Mesenchymal stem cell (in vitro differentiated cells and primary cell): ENCODE measurements around the gene NOL6.

Source experiments
- DNase-seq: peaks from one replicate; pipeline ENCODE4 v3.0.0-alpha.2; 2013
- H2AFZ ChIP-seq: one replicate; pipeline ENCODE4 v1.6.1; 2013; ENCODE audit warnings: low read depth, mild to moderate bottlenecking, control low read depth, inconsistent platforms, low read length, moderate library complexity
- H2AK5ac ChIP-seq: 2 replicates; pipeline ENCODE4 v1.6.1; 2013; ENCODE audit warnings: low read length, moderate library complexity, mild to moderate bottlenecking, inconsistent platforms; ENCODE audit not compliant: severe bottlenecking
- H2BK120ac ChIP-seq: one replicate; pipeline ENCODE4 v1.6.1; 2013; ENCODE audit warnings: low read depth, mild to moderate bottlenecking, inconsistent platforms, low read length, moderate library complexity
- H2BK12ac ChIP-seq, 2 experiments: one replicate each; pipeline ENCODE4 v1.6.1; 2013; ENCODE audit warnings: inconsistent platforms in 2 of 2, low read length in 2 of 2, mild to moderate bottlenecking in 2 of 2, moderate library complexity in 2 of 2, control low read depth in 1 of 2
- H2BK15ac ChIP-seq: one replicate; pipeline ENCODE4 v1.6.1; 2013; ENCODE audit warnings: mild to moderate bottlenecking, low read depth, inconsistent platforms; ENCODE audit not compliant: poor library complexity, severe bottlenecking
- H2BK5ac ChIP-seq: 2 replicates; pipeline ENCODE4 v1.6.1; 2013; ENCODE audit warnings: low read depth, mild to moderate bottlenecking, low read length, control low read depth, inconsistent platforms; ENCODE audit not compliant: poor library complexity, severe bottlenecking
- H3K14ac ChIP-seq, 2 experiments: one replicate each; pipeline ENCODE4 v1.6.1; 2013; ENCODE audit warnings: inconsistent platforms in 2 of 2, low read length in 2 of 2, control low read depth in 1 of 2, mild to moderate bottlenecking in 1 of 2, moderate library complexity in 1 of 2
- H3K18ac ChIP-seq, 2 experiments: one replicate each; pipeline ENCODE4 v1.6.1; 2013; ENCODE audit warnings: inconsistent platforms in 2 of 2, low read length in 2 of 2, control low read depth in 1 of 2, low read depth in 1 of 2, mild to moderate bottlenecking in 1 of 2
- H3K23ac ChIP-seq, 2 experiments: one replicate each; pipeline ENCODE4 v1.6.1; 2013; ENCODE audit warnings: inconsistent platforms in 2 of 2, low read length in 2 of 2, mild to moderate bottlenecking in 2 of 2, moderate library complexity in 2 of 2, control low read depth in 1 of 2
- H3K27ac ChIP-seq: 2 replicates; pipeline ENCODE4 v1.5.1; 2013; ENCODE audit warnings: mild to moderate bottlenecking, moderate library complexity, low read length, control low read depth, inconsistent platforms; ENCODE audit not compliant: poor library complexity, severe bottlenecking
- H3K27me3 ChIP-seq, 2 experiments: 2 replicates each; pipeline versions ENCODE4 v1.6.1 to v1.7.0; 2013; ENCODE audit warnings: low read length in 2 of 2, mild to moderate bottlenecking in 2 of 2, moderate library complexity in 2 of 2, control low read depth in 1 of 2, inconsistent platforms in 1 of 2; ENCODE audit not compliant: control insufficient read depth in 1 of 2, insufficient read depth in 1 of 2
- H3K36me3 ChIP-seq, 2 experiments: 2 replicates each; pipeline versions ENCODE4 v1.6.1 to v1.7.0; 2013; ENCODE audit warnings: low read length in 2 of 2, control low read depth in 1 of 2, inconsistent platforms in 1 of 2, low read depth in 1 of 2, mild to moderate bottlenecking in 1 of 2; ENCODE audit not compliant: insufficient read depth in 2 of 2, control insufficient read depth in 1 of 2
- H3K4ac ChIP-seq, 2 experiments: one replicate each; pipeline ENCODE4 v1.6.1; 2013; ENCODE audit warnings: inconsistent platforms in 2 of 2, low read length in 2 of 2, mild to moderate bottlenecking in 2 of 2, moderate library complexity in 2 of 2, control low read depth in 1 of 2, low read depth in 1 of 2
- H3K4me1 ChIP-seq: 2 replicates; pipeline ENCODE4 v1.6.1; 2013; ENCODE audit warnings: low read depth, low read length, control low read depth; ENCODE audit not compliant: control insufficient read depth, insufficient read depth
- H3K4me2 ChIP-seq: 2 replicates; pipeline ENCODE4 v1.6.1; 2013; ENCODE audit warnings: low read length, mild to moderate bottlenecking, inconsistent platforms; ENCODE audit not compliant: poor library complexity, severe bottlenecking
- H3K4me3 ChIP-seq, 2 experiments: 2 replicates each; pipeline versions ENCODE4 v1.5.1 to v1.7.0; 2013; ENCODE audit warnings: low read length in 2 of 2, mild to moderate bottlenecking in 2 of 2, control low read depth in 1 of 2, low read depth in 1 of 2; ENCODE audit not compliant: insufficient read depth in 1 of 2
- H3K79me1 ChIP-seq: replicated peaks from 2 replicates; pipeline ENCODE4 v1.6.1; 2013; ENCODE audit warnings: mild to moderate bottlenecking, control low read depth, low read length, inconsistent platforms; ENCODE audit not compliant: poor library complexity, severe bottlenecking
- H3K9ac ChIP-seq: 2 replicates; pipeline ENCODE4 v1.7.0; 2013; ENCODE audit warnings: mild to moderate bottlenecking, low read length, moderate library complexity
- H3K9me3 ChIP-seq: 2 replicates; pipeline ENCODE4 v1.7.0; 2013; ENCODE audit warnings: mild to moderate bottlenecking, low read length; ENCODE audit not compliant: control insufficient read depth
- H4K8ac ChIP-seq: one replicate; pipeline ENCODE4 v1.6.1; 2013; ENCODE audit warnings: inconsistent platforms, mild to moderate bottlenecking, low read length, moderate library complexity
- H4K91ac ChIP-seq: one replicate; pipeline ENCODE4 v1.6.1; 2013; ENCODE audit warnings: mild to moderate bottlenecking, low read length, inconsistent platforms
- WGBS: methylation state at CpG from one replicate; pipeline ENCODE4 v1.1.7; 2013; ENCODE audit warnings: mixed read lengths; 5-methylcytosine and 5-hydroxymethylcytosine counted together

The NOL6 gene

GRCh38 chr9:33446240-33446945 lies 27.3 kb downstream of the NOL6 start:
- H3K23ac ChIP-seq = no peak overlapping the region
- H3K36me3 ChIP-seq = no peaks in the 10 kb centered on the region
- peak overlapping the region in 1 of 2 experiments; percentile 82 for H3K18ac ChIP-seq
- H3K79me1 ChIP-seq = no peaks in the 10 kb centered on the region
- H3K9ac ChIP-seq = no peak overlapping the region
- H4K91ac ChIP-seq = no peak overlapping the region
- peak overlapping the region in 1 of 2 experiments; percentile 81 for H2BK12ac ChIP-seq
- no peaks in the 10 kb centered on the region for H3K9me3 ChIP-seq
- H3K4me2 ChIP-seq = no peak overlapping the region
- peak overlapping the region; percentile 53 for H2AK5ac ChIP-seq
- no peak overlapping the region for H2BK5ac ChIP-seq
- no peak overlapping the region for H3K27ac ChIP-seq
- 73% methylated on average over 12 of the region's 12 CpGs for WGBS
- H3K4ac ChIP-seq = peak overlapping the region in 1 of 2 experiments; percentile 44
- H3K14ac ChIP-seq = peak overlapping the region in 1 of 2 experiments; percentile 94
- no peak overlapping the region for H2BK120ac ChIP-seq
- DNase-seq = peak; percentile 20
- H4K8ac ChIP-seq = peak overlapping the region; percentile 64
- H3K4me1 ChIP-seq = peaks cover 24% of the 10 kb centered on the region
- H2BK15ac ChIP-seq = peak overlapping the region; percentile 12
- H2AFZ ChIP-seq = no peak overlapping the region
- peaks cover 0 to 21% of the 10 kb centered on the region in 2 experiments for H3K27me3 ChIP-seq
- no peak overlapping the region for H3K4me3 ChIP-seq

GRCh38 chr9:33445389-33446239 lies 28.1 kb downstream of the NOL6 start:
- H2BK120ac ChIP-seq = no peak overlapping the region

GRCh38 chr9:33443464-33444154 lies 30.1 kb downstream of the NOL6 start:
- Histone ChIP-seq H2BK120ac (no peak overlapping the region), H3K36me3 (no peaks in the 10 kb centered on the region), H4K8ac (no peak overlapping the region), H3K18ac (no peak overlapping the region), H2BK12ac (no peak overlapping the region), H2BK15ac (no peak overlapping the region), H3K27ac (no peak overlapping the region), H2AK5ac (no peak overlapping the region), H3K4me3 (no peak overlapping the region), H3K9ac (no peak overlapping the region), H2AFZ (no peak overlapping the region), H3K79me1 (no peaks in the 10 kb centered on the region), H3K4me1 (peaks cover 26% of the 10 kb centered on the region), H3K27me3 (peaks cover 20 to 38% of the 10 kb centered on the region in 2 experiments), H2BK5ac (no peak overlapping the region), H3K9me3 (no peaks in the 10 kb centered on the region), H4K91ac (no peak overlapping the region), H3K23ac (no peak overlapping the region), H3K14ac (no peak overlapping the region), H3K4me2 (no peak overlapping the region), H3K4ac (no peak overlapping the region)
- WGBS = 93% methylated on average over 8 of the region's 10 CpGs
- no peak for DNase-seq

More at GRCh38 chr9:33445389-33446239, 28.1 kb downstream of the NOL6 start:
- Histone ChIP-seq H3K4ac (no peak overlapping the region), H3K14ac (no peak overlapping the region), H4K91ac (no peak overlapping the region), H3K23ac (no peak overlapping the region), H2BK5ac (no peak overlapping the region), H3K4me2 (no peak overlapping the region), H3K9ac (no peak overlapping the region), H3K4me1 (peaks cover 24% of the 10 kb centered on the region), H4K8ac (no peak overlapping the region), H3K9me3 (no peaks in the 10 kb centered on the region), H2AK5ac (no peak overlapping the region), H2AFZ (no peak overlapping the region), H3K18ac (no peak overlapping the region), H3K36me3 (no peaks in the 10 kb centered on the region), H3K4me3 (no peak overlapping the region), H3K27ac (no peak overlapping the region), H2BK12ac (no peak overlapping the region), H3K27me3 (peaks cover 1 to 25% of the 10 kb centered on the region in 2 experiments), H2BK15ac (no peak overlapping the region), H3K79me1 (no peaks in the 10 kb centered on the region)
- no peak for DNase-seq
- 83% methylated on average over 10 of the region's 11 CpGs for WGBS

DNA sequence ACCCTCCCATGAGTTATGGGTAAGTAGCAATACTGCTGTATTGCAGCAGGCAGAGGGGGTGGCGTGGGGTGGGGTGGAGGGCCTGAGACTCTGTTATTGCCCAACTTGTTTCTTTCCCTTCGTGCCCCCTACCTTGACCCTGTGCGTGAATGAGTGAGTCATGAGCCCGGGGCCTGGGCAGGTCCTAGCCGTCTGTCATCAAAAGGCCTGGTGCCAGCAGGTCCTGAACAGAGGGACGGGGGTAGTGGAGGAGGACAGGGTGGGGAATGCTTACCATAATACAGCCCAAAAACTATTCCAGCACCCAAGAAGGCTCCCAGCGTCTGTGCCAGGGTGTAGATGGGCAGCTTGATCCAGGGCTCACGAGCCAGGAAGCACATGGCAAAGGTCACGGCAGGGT lies 30.7 kb downstream of the NOL6 start:
- Histone ChIP-seq H4K8ac (no peak overlapping the region), H3K9ac (no peak overlapping the region), H3K14ac (no peak overlapping the region), H3K18ac (no peak overlapping the region), H3K27me3 (peaks cover 20 to 33% of the 10 kb centered on the region in 2 experiments), H2AFZ (no peak overlapping the region), H3K4me2 (no peak overlapping the region), H3K27ac (no peak overlapping the region), H2AK5ac (no peak overlapping the region), H2BK5ac (no peak overlapping the region), H4K91ac (no peak overlapping the region), H3K4me1 (peaks cover 24% of the 10 kb centered on the region), H2BK15ac (no peak overlapping the region), H2BK12ac (no peak overlapping the region), H3K23ac (no peak overlapping the region), H3K4me3 (no peak overlapping the region), H3K79me1 (no peaks in the 10 kb centered on the region), H3K36me3 (no peaks in the 10 kb centered on the region), H3K4ac (no peak overlapping the region), H3K9me3 (no peaks in the 10 kb centered on the region), H2BK120ac (no peak overlapping the region)
- DNase-seq = peak; percentile 44
- WGBS = 92% methylated on average over 4 of the region's 9 CpGs
